Non-pigmented ciliary epithelial cell (primary cell): ENCODE data around the gene JUP.
A peak's percentile ranks its signal among the peaks of the same experiment; 100 is the strongest.

Source experiments
- DNase-seq: peaks from one replicate; pipeline ENCODE4 v3.0.0-alpha.2; 2010; ENCODE audit warnings: low read depth

The JUP gene

GRCh38 chr17:41758601-41759000 lies 27.9 kb downstream of the JUP start:
- DNase-seq, result no peak

DNA sequence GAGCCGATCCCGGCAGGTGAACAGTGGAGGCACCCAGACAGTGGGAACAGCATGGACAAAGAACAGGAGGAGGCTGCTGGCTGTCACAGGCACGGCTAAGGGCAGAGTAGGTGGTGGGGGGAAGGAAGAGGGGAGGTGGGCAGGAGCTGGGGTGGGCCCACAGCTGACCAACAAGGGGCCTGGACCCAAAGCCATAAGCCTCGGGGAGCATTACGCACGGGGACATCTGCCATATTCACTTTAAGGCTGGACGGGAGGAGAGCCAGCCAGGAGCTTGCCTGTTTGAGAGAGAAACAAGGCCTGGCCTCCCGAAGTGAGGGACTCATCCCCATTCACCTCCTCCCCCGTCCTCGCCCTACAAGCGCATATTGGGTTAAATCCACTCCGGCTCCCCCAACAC lies 32.4 kb downstream of the JUP start:
- no peak for DNase-seq

- DNase-seq, result no peak
These were observed 35.2 kb downstream of the JUP start for GRCh38 chr17:41751288-41751687.

DNA sequence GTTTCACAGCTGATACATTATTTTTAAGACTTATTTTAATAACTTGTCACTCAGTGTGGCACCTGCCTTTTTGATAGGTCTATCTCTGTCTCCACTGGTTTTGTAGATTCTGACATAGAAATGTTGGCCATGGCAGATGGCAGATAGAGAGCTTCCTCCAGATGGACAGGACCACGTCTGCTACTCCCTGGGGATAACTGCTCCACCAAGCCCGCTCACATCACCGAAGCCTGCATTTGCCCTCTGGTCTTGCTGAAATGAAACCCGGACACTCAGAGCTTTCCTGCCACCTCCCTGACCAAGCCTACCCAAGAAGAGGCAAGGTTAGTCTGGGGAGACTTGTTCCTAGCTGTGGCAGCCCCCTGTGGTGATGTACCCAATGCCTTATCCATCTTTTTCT lies 35.6 kb downstream of the JUP start:
- DNase-seq, result no peak

DNA sequence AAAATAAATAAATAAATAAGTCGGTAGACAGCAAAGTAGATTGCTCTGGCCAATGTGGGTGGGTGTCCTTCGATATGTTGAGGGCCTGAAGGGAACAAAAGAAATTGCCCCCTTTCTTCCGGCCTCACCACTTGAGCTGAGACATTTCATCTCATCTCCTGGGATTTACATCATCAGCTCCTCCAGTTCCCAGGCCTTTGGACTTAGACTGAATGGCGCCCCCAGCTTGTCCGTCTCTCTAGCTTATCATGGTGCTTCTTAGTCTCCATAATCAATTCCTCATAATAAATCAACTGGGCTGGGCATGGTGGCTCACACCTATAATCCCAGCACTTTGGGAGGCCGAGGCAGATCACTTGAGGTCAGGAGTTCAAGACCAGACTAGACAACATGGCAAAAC lies 38.2 kb downstream of the JUP start:
- DNase-seq, result no peak

- DNase-seq, result no peak
These were observed 44.8 kb downstream of the JUP start for GRCh38 chr17:41741709-41742108.

DNA sequence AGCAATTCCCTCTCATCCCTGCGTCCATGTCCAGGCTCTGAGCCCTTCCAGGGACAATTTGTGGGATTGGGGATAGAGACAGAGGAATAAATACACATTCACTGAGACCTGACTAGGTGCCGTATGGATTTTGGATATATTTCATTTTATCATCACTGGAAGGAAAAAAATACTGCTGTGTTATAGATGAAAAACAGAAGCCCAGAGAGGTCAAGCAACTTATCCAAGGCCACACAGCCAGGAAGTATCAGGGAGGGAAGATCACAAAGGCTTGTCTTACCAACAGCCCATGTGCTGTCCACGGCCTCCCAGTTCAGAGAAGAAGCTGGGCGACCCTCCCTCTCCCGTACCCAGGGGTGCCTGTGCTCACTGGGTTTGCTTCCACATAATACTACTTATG lies 46.0 kb downstream of the JUP start:
- DNase-seq, result no peak

DNA sequence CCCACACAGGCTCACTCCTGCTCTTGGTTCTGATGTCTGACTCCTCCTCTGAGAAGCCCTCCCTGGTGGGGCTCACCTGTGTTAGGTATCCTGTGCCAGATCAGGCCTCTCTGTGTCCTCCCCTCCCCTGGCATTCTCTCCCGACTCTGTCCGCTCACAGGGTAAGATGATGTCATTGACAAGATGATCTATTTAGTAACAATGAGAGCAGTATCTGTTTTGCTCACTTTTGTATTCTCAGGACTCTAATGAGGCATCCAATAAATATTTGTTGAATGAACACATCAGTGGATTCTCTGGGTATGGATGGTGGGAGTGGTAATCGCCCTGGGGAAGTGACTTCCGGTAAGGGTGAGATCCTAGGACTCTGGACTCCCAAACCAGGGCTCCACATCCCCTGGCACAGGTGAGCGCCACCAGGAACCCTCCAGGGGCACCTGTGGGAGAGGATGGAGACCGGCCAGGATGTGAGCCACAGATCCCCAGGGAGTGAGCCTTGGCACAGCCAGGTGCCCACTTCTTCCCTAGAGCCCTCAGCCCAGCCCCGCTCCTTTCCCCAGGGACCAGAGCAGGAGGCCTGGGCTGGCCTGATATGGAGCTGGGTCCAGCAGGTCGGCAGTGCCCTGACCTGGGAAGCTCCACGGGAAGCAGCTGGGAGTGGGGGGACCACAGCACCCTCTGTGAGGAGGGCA lies 46.7 kb downstream of the JUP start:
- DNase-seq, result no peak

GRCh38 chr17:41738801-41739112 lies 47.8 kb downstream of the JUP start:
- DNase-seq, result no peak

DNA sequence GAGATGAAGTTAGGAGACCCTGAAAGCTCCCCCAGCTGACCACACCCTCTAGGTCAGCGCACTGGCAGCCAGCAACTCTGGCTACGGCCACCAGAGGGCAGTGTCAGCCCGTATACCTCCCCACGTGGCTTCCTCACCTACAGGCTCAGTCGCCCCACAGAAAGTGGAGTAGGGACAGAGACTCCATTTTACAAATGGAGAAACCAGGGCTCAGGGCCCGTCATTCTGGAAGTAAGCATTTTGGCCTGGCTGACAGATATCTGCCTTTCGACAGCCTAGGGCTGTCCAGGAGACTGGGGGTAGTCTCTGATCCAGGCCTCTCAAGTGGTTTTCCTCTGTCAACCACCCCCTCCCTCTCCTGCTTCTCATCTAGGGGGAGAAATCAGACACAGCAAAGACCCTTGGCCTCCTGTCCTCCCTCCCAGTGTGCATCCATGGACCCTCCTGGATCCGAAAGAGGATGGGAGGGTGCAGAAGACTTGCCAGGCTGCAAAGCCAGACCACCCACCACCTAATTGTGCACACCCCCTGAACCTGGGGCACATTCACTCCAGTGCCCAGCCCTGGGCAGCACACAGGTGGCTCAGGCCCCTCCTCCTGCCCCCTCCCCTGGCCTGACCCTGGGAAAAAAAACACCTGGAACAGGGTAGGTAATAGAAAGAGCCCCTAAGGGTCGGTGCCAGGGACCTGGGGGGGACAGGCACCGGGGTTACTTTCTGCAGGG lies 48.3 kb downstream of the JUP start:
- DNase-seq, result peak; percentile 17

DNA sequence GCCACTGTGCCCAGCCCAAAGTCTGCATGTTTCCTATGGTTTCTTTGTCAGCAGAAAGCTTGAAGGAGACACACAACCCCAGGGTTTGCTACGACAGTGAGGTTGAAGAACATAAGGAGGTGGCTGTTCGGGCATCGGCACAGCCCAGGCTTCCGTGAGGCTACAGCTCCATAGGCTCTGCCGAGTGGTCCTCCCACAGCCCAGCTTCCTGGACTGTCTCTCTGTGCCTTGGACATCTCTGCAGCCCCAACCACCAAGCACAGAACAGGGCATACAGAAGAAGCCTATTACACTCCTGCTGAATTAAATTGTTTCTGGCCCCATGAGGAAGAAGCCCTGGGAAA lies 48.9 kb downstream of the JUP start:
- no peak for DNase-seq

- DNase-seq, result no peak
These were observed 49.4 kb downstream of the JUP start for GRCh38 chr17:41736983-41737679.

DNA sequence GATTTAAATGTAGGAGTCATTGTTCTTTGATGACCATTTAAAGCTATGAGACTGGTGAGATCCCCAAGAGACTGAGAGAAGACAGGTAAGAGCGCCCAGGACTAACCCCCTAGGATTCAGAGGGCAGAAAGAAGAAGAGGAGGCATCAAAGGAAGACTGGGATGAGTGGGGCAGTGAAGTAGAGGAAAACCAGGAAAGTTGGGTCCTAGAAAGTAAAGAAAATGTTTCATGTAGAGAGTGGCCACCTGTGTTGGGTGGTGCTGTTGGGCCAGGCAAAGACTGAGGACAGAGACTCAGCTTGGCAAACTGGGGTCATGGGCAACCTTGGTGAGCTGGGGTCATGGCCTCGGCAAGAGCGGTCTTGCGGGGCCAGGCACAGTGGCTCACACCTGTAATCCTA lies 50.8 kb downstream of the JUP start:
- DNase-seq, result no peak

- no peak for DNase-seq
These were observed 51.6 kb downstream of the JUP start for GRCh38 chr17:41734949-41735313.

GRCh38 chr17:41734139-41734948 lies 52.2 kb downstream of the JUP start, which contains the start of gene HAP1:
Gene HAP1 (minus strand): TSS chr17:41734643. CDS start chr17:41734634, 9 bp downstream.
- no peak for DNase-seq

- DNase-seq, result no peak
These were observed 53.0 kb downstream of the JUP start for GRCh38 chr17:41733348-41734138.

DNA sequence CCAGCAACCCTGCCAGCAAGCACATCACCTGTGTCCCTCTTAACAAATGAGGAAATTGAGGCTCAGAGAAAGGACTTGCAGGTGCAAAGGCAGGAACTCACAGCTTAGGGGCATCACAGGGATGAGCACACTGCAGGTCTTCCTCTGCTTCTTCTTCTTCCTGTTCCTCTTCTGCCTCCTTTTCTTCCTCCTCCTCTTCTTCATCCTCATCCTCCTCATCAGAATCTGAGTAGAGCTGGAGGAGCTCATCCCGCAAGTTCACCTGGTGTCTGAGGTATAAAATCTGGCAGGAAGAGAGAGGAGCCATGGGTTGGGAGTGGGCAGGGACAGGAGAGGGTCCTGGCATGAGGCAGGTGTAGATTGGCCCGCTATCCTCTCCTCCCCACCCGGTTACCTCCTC lies 54.7 kb downstream of the JUP start:
- DNase-seq, result no peak

- DNase-seq, result no peak
These were observed 56.0 kb downstream of the JUP start for GRCh38 chr17:41730479-41730878.

DNA sequence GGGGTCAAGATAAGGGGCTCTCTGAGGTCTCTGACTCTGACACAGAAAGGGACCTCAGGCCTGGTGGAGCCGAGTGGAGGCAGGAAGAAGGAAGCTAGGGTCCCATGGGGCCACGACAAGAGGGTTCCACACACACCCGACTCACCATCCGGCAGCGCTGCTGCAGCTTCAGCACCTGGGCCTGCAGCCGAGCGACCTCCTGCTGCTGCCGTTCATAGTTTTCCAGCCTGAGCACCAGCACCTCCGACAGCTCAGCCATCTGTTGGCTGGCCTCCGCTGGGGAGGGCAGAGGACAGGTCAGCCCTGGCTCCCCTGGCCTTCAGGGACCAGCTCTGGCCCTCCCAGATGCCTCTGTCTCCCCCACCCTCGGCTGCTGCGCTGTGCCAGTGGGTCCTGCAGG lies 58.5 kb downstream of the JUP start:
- no peak for DNase-seq

DNA sequence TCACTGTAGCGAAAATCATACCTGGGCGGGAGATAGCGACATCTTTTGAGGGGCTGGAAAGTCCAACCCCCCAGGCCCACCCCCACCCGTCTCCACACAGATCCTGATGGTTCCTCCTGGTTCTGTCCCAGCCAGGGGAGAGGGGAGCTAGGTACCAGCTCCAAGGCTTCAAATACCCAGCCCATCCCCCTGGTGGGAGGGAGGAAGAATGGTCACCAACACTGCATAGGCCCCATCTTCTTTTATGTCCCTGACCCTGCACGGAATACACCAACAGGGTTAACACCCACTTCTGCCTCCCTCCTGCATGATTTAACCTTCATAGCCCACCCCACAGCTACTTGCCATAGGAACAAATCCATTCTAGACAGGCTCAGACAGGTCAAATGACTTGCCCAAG lies 61.4 kb downstream of the JUP start:
- no peak for DNase-seq

GRCh38 chr17:41724476-41725050 lies 61.9 kb downstream of the JUP start:
- no peak for DNase-seq
